H9 (cell line): Measurements from ENCODE around the gene SRGAP2C. TPM values are rescaled to one million over a fixed set of nuclear protein-coding genes. Genes with fewer than 3 reads are reported as not detected.
"Not testable (repeated sequence)": the region's sequence is repeated elsewhere in the genome, so short reads cannot be mapped to it uniquely, and the experiment has no call there.

Experiments
- DNase-seq: peaks from one replicate; pipeline ENCODE4 v3.0.0-alpha.2; 2017
- H2AFZ ChIP-seq: one replicate; pipeline ENCODE4 v1.6.1; 2013; ENCODE audit warnings: mild to moderate bottlenecking, low read length, control low read depth, moderate library complexity
- H2AK5ac ChIP-seq: 2 replicates; pipeline ENCODE4 v1.6.1; 2013; ENCODE audit warnings: low read length, control low read depth, mixed read lengths; ENCODE audit not compliant: insufficient read length
- H2BK120ac ChIP-seq: one replicate; pipeline ENCODE4 v1.6.1; 2013; ENCODE audit warnings: low read depth, mild to moderate bottlenecking, low read length, control low read depth, inconsistent platforms; ENCODE audit not compliant: poor library complexity, severe bottlenecking
- H2BK12ac ChIP-seq: 2 replicates; pipeline ENCODE4 v1.6.1; 2013; ENCODE audit warnings: low read length, control low read depth, mixed read lengths, low read depth; ENCODE audit not compliant: insufficient read length
- H2BK15ac ChIP-seq: 2 replicates; pipeline ENCODE4 v1.6.1; 2013; ENCODE audit warnings: low read depth, low read length, control low read depth
- H2BK20ac ChIP-seq: one replicate; pipeline ENCODE4 v1.6.1; 2013; ENCODE audit warnings: low read depth, mild to moderate bottlenecking, low read length, control low read depth, inconsistent platforms; ENCODE audit not compliant: poor library complexity, severe bottlenecking
- H2BK5ac ChIP-seq: 2 replicates; pipeline ENCODE4 v1.6.1; 2013; ENCODE audit warnings: low read length, control low read depth, mixed read lengths; ENCODE audit not compliant: insufficient read length
- H3K14ac ChIP-seq: 2 replicates; pipeline ENCODE4 v1.6.1; 2013; ENCODE audit warnings: low read length, control low read depth; ENCODE audit not compliant: insufficient read depth
- H3K18ac ChIP-seq: 2 replicates; pipeline ENCODE4 v1.6.1; 2013; ENCODE audit warnings: low read depth, mild to moderate bottlenecking, mixed read lengths, low read length, control low read depth; ENCODE audit not compliant: insufficient read length
- H3K23ac ChIP-seq: 2 replicates; pipeline ENCODE4 v1.6.1; 2013; ENCODE audit warnings: low read length, control low read depth, mixed read lengths, low read depth; ENCODE audit not compliant: insufficient read length
- H3K23me2 ChIP-seq: 2 replicates; pipeline ENCODE4 v1.6.1; 2013; ENCODE audit warnings: low read depth, mild to moderate bottlenecking, mixed read lengths, low read length, control low read depth; ENCODE audit not compliant: insufficient read length, poor library complexity, severe bottlenecking
- H3K27ac ChIP-seq: 2 replicates; pipeline ENCODE4 v1.5.1; 2013; ENCODE audit warnings: low read length, control low read depth, mixed read lengths, low read depth; ENCODE audit not compliant: insufficient read length
- H3K27me3 ChIP-seq: 2 replicates; pipeline ENCODE4 v1.6.1; 2013; ENCODE audit warnings: low read length, control low read depth, inconsistent platforms; ENCODE audit not compliant: insufficient read depth
- H3K4ac ChIP-seq: 2 replicates; pipeline ENCODE4 v1.6.1; 2013; ENCODE audit warnings: low read depth, mild to moderate bottlenecking, control low read depth, inconsistent platforms, low read length, moderate library complexity
- H3K4me1 ChIP-seq: 2 replicates; pipeline ENCODE4 v1.6.1; 2013; ENCODE audit warnings: low read length, control low read depth, inconsistent platforms; ENCODE audit not compliant: insufficient read depth
- H3K4me2 ChIP-seq: 2 replicates; pipeline ENCODE4 v1.6.1; 2013; ENCODE audit warnings: low read length, control low read depth, mixed read lengths; ENCODE audit not compliant: insufficient read length, insufficient read depth
- H3K56ac ChIP-seq: 2 replicates; pipeline ENCODE4 v1.6.1; 2013; ENCODE audit warnings: low read depth, mild to moderate bottlenecking, mixed read lengths, low read length, control low read depth; ENCODE audit not compliant: insufficient read length
- H3K79me1 ChIP-seq: 2 replicates; pipeline ENCODE4 v1.6.1; 2013; ENCODE audit warnings: low read depth, mild to moderate bottlenecking, moderate library complexity, low read length, control low read depth, inconsistent platforms; ENCODE audit not compliant: insufficient read depth, poor library complexity, severe bottlenecking
- H3K79me2 ChIP-seq: 2 replicates; pipeline ENCODE4 v1.6.1; 2013; ENCODE audit warnings: low read length, control low read depth, inconsistent platforms; ENCODE audit not compliant: insufficient read depth
- H3K9ac ChIP-seq: 2 replicates; pipeline ENCODE4 v1.6.1; 2013; ENCODE audit warnings: low read length, control low read depth, mixed read lengths; ENCODE audit not compliant: insufficient read length; ENCODE audit errors: extremely low read depth
- H3K9me3 ChIP-seq: one replicate; pipeline ENCODE4 v1.6.1; 2013; ENCODE audit warnings: low read depth, low read length, inconsistent platforms; ENCODE audit not compliant: control insufficient read depth
- H3T11ph ChIP-seq: one replicate; pipeline ENCODE4 v1.6.1; 2013; ENCODE audit warnings: mild to moderate bottlenecking, low read length, control low read depth, inconsistent platforms
- H4K20me1 ChIP-seq: one replicate; pipeline ENCODE4 v1.6.1; 2013; ENCODE audit not compliant: control insufficient read depth, insufficient read length, insufficient read depth
- H4K5ac ChIP-seq: 2 replicates; pipeline ENCODE4 v1.6.1; 2013; ENCODE audit warnings: low read depth, mild to moderate bottlenecking, mixed read lengths, low read length, control low read depth; ENCODE audit not compliant: insufficient read length
- H4K8ac ChIP-seq: replicated peaks from 2 replicates; pipeline ENCODE4 v1.6.1; 2013; ENCODE audit warnings: low read length, control low read depth, mixed read lengths, low read depth; ENCODE audit not compliant: insufficient read length
- H4K91ac ChIP-seq: 2 replicates; pipeline ENCODE4 v1.6.1; 2013; ENCODE audit warnings: low read depth, mild to moderate bottlenecking, moderate library complexity, mixed read lengths, low read length, control low read depth; ENCODE audit not compliant: insufficient read length
- H3K27ac Mint-ChIP-seq, 3 experiments: 2 replicates in 2 of 3; 3 replicates in 1 of 3; pipeline ENCODE4 v1.8.0; 2020 to 2021; ENCODE audit warnings: mixed read lengths in 3 of 3, mild to moderate bottlenecking in 1 of 3, moderate library complexity in 1 of 3
- H3K27me3 Mint-ChIP-seq: 2 replicates; pipeline ENCODE4 v1.8.0; 2021; ENCODE audit warnings: low read depth, mild to moderate bottlenecking, moderate library complexity, mixed read lengths
- H3K36me3 Mint-ChIP-seq, 3 experiments: 2 replicates in 2 of 3; 3 replicates in 1 of 3; pipeline ENCODE4 v1.8.0; 2020 to 2021; ENCODE audit warnings: low read depth in 3 of 3, mixed read lengths in 3 of 3; ENCODE audit not compliant: insufficient read depth in 1 of 3
- H3K4me1 Mint-ChIP-seq, 2 experiments: 2 replicates each; pipeline ENCODE4 v1.8.0; 2020; ENCODE audit warnings: mixed read lengths in 2 of 2
- H3K4me3 Mint-ChIP-seq, 2 experiments: 2 replicates in 1 of 2; 3 replicates in 1 of 2; pipeline ENCODE4 v1.8.0; 2020 to 2021; ENCODE audit warnings: mild to moderate bottlenecking in 2 of 2, mixed read lengths in 2 of 2, moderate library complexity in 1 of 2
- H3K9me3 Mint-ChIP-seq, 2 experiments: 2 replicates in 1 of 2; 3 replicates in 1 of 2; pipeline ENCODE4 v1.8.0; 2020; ENCODE audit warnings: mild to moderate bottlenecking in 2 of 2, mixed read lengths in 2 of 2, moderate library complexity in 1 of 2
- WGBS: extraction: QIAGEN DNeasy Blood & Tissue Kit; methylation state at CpG from one replicate; pipeline ENCODE4 v1.1.7; 2013; ENCODE audit warnings: missing lambda C conversion rate, low lambda C conversion rate, mixed read lengths; ENCODE audit not compliant: insufficient read length; ENCODE audit errors: extremely low coverage; 5-methylcytosine and 5-hydroxymethylcytosine counted together
- total RNA-seq: library from RNA; stranded (reverse); gene quantifications from 2 replicates; pipeline ENCODE4 v1.2.1, GENCODE V29; 2021

The SRGAP2C gene
- total RNA-seq, 1 experiment from 2014 or later = 16.5 TPM

GRCh38 chr1:121202986-121203385, 18.2 kb downstream of the SRGAP2C start:
- not testable (repeated sequence) for H4K91ac ChIP-seq, H3K4me3 Mint-ChIP-seq, H2BK5ac ChIP-seq, H3K4me1 Mint-ChIP-seq, H2AK5ac ChIP-seq, H3K23me2 ChIP-seq, DNase-seq, H3T11ph ChIP-seq, H3K27me3 Mint-ChIP-seq, H3K27me3 ChIP-seq, H4K5ac ChIP-seq, H3K4me2 ChIP-seq, H3K56ac ChIP-seq, H3K4ac ChIP-seq, H3K27ac ChIP-seq, H2BK20ac ChIP-seq, H3K27ac Mint-ChIP-seq, H2BK120ac ChIP-seq, H3K18ac ChIP-seq, H2BK15ac ChIP-seq, H3K79me2 ChIP-seq, H3K9me3 Mint-ChIP-seq, H3K79me1 ChIP-seq, H4K8ac ChIP-seq, H3K23ac ChIP-seq, H3K9ac ChIP-seq, H4K20me1 ChIP-seq, H3K9me3 ChIP-seq, H2AFZ ChIP-seq, H2BK12ac ChIP-seq, H3K36me3 Mint-ChIP-seq, H3K14ac ChIP-seq, H3K4me1 ChIP-seq
- no CpG with 5 or more reads among the region's 3 CpGs for WGBS

GRCh38 chr1:121205786-121206711, 21.3 kb downstream of the SRGAP2C start:
- H3K9ac ChIP-seq, H4K5ac ChIP-seq, H3K27ac Mint-ChIP-seq, H2BK12ac ChIP-seq, DNase-seq, H3K27ac ChIP-seq, H4K8ac ChIP-seq, H2AK5ac ChIP-seq, H3K79me1 ChIP-seq, H2BK20ac ChIP-seq, H2AFZ ChIP-seq, H2BK15ac ChIP-seq, H3K4me1 ChIP-seq, H3K9me3 ChIP-seq, H3K36me3 Mint-ChIP-seq, H3K18ac ChIP-seq, H3K14ac ChIP-seq, H3K27me3 ChIP-seq, H3K9me3 Mint-ChIP-seq, H3K4ac ChIP-seq, H3K23me2 ChIP-seq, H2BK120ac ChIP-seq, H4K91ac ChIP-seq, H3K79me2 ChIP-seq, H4K20me1 ChIP-seq, H3T11ph ChIP-seq, H3K4me1 Mint-ChIP-seq, H2BK5ac ChIP-seq, H3K23ac ChIP-seq, H3K56ac ChIP-seq, H3K4me3 Mint-ChIP-seq, H3K4me2 ChIP-seq, H3K27me3 Mint-ChIP-seq: not testable (repeated sequence)
- WGBS = no CpG with 5 or more reads among the region's 8 CpGs
